CD4-positive, alpha-beta T cell treated with Interleukin-4 for 4 hours (primary cell): ENCODE measurements around the gene PIGT.

Experiments
- DNase-seq: peaks from one replicate; pipeline ENCODE4 v3.0.0-alpha.2; 2020

Gene PIGT

DNA sequence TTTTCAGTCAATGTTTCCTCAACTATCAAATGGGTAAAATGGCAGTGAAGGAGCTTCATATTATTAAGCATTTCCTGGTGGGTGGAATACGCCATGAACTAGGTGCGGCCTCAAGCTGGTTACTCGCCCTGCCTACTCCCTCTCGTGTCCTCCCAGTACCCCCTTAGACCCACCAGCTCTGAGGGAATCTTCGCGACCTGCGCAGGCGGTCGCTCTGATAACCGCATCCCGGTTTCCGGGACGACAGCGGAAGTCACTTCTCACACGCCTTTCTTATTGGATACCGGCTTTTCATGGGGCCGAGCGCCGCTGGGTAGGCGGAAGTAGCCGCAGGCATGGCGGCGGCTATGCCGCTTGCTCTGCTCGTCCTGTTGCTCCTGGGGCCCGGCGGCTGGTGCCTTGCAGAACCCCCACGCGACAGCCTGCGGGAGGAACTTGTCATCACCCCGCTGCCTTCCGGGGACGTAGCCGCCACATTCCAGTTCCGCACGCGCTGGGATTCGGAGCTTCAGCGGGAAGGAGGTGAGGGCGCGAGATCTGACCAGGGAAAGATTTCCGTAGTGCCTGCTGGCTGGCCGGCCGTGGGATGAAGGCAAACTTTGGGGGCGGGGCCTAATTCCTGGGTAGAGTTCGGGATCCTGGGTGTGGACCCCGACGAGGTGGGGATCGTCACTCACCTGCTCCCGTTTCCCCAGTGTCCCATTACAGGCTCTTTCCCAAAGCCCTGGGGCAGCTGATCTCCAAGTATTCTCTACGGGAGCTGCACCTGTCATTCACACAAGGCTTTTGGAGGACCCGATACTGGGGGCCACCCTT is at the start of gene PIGT:
Gene PIGT, plus strand, starts transcription at position 320 of the 816 bp plus-strand sequence. Its CDS starts 16 bp downstream, at position 336.
- peak; percentile 88 for DNase-seq

DNA sequence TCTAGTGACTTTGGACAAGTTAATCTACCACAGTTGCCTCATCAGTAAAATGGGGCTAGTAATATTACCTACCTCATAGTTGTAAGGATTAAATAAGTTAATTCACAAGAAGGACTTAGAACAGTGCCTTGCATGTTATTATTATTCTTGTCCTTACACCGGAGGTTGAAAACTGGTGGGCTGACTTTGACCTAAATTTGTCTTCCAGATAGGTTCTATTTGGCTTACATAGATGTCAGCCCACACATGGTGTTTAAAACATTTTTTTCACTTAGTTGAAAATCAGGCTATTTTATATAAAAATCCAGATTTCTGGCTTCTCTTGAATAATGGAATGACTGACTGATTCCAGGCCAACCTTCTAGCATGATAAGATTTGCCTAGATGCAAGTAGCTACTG is 49.7 kb upstream of the PIGT start:
- DNase-seq, result no peak

DNA sequence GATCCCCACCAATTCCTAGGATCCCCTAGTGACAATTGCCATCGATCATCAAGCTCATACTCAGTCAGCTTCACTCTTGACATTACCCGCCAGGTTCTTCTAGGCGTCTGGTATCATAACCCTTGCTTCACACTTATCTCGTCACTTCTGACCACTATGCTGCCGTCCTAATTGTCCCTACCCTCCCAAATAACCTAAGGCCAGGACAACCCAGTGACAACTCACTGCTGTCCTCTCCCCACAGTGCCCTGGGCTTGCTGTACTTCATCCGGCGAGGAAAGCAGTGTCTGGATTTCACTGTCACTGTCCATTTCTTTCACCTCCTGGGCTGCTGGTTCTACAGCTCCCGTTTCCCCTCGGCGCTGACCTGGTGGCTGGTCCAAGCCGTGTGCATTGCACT is 49.3 kb upstream of the PIGT start:
- no peak for DNase-seq

GRCh38 chr20:45367126-45367525 is 48.8 kb upstream of the PIGT start:
- DNase-seq, result no peak

GRCh38 chr20:45368221-45368980 is 47.5 kb upstream of the PIGT start:
- peak; percentile 56 for DNase-seq

DNA sequence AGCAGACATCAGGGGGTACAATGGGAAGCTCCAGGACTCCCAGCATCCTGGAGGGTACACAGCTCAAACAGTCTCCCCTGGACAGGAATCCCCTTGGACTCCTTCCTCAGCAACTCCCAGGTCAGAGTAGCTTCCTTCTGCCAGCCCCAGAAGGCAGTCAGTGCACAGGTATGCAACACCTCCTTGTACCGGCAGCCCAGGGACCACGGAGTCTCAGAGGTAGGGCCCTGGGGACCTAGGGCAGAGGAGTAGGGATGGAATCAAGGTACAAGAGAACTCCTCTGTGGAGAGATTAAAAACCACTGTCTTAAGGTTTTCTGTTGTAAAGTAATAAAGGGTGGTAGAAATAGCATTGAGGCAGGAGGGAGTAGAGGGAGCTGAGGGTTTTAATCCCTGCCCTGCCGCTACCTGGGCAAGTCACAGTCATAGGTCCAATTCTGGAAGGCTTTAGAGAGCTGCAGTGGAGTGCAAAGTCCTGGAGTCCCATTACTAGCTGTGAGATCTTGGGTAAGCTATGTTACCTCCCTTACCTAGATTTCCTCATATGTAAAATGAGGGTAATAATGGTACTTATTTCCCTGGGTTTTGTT is 45.3 kb upstream of the PIGT start:
- no peak for DNase-seq

GRCh38 chr20:45372241-45372640 is 43.7 kb upstream of the PIGT start:
- no peak for DNase-seq

- DNase-seq, result no peak
These were observed 43.1 kb upstream of the PIGT start for GRCh38 chr20:45372646-45373352.

GRCh38 chr20:45373353-45374100 is 42.4 kb upstream of the PIGT start:
- peak; percentile 88 for DNase-seq

- DNase-seq, result no peak
These were observed 41.9 kb upstream of the PIGT start for GRCh38 chr20:45374101-45374467.

DNA sequence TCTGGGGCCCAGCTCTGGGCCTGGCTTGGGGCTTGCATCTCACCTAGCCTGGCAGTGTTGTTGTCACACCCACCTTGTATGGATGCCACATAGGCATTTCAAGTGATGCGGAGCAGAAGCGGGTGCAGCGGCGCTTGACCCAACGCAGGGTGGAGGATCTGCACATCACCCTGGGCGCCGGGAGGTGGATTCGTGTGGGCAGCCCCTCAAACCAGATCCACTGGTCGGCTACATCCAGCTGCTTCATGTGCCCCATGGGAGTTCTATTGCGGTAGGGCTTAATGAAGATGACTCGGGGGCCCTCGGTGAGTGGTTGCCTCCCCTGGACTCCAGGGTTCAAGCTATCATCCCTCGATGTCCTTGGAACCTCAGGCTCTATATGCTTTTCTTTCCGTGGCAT is 41.0 kb upstream of the PIGT start:
- no peak for DNase-seq

DNA sequence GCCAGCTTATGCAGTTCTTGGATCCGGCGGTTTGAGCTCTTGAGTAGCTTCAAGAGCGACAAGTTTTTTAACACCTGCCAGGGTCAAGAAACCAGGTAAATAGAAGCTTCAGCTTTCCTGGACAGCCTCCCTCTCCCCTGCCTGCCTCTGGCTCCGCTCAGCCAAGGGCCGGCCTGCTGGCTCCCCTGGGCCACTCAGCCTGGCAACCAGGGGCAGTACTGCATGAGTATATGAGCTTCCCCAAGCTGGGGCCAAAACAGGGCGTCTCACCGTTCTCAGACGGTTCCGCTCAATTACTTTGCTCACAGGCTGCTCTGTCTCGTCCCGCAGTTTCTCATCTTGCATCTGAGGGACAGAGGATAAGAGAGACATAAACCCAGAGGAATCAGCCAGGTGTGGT is 38.7 kb upstream of the PIGT start:
- DNase-seq, result no peak

GRCh38 chr20:45378191-45378590 is 37.8 kb upstream of the PIGT start, which contains the start of gene TP53TG5:
TP53TG5 (minus strand) TSS chr20:45378325; CDS start chr20:45378236, 89 bp downstream.
- no peak for DNase-seq

- DNase-seq, result no peak
These were observed 28.7 kb upstream of the PIGT start for GRCh38 chr20:45387274-45387673.

GRCh38 chr20:45390931-45391330 is 25.0 kb upstream of the PIGT start:
- DNase-seq, result no peak

DNA sequence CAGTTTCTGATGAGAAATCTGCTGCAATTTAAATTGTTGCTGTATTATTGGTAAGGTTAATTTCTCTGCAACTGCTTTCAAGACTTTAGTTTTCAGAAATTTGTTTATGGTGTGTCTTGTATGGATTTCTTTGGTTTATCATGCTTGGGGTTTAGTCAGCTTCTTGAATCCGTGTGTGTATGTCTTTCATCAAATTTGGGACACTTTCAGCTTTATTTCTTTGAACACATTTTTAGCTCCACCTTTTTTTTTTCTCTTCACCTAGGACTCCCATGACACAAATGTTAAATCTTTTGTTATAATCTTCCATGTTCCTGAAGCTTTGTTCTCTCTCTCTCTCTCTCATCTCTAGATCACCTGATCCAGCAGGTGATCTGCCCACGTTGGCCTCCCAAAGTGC is 24.4 kb upstream of the PIGT start:
- no peak for DNase-seq

DNA sequence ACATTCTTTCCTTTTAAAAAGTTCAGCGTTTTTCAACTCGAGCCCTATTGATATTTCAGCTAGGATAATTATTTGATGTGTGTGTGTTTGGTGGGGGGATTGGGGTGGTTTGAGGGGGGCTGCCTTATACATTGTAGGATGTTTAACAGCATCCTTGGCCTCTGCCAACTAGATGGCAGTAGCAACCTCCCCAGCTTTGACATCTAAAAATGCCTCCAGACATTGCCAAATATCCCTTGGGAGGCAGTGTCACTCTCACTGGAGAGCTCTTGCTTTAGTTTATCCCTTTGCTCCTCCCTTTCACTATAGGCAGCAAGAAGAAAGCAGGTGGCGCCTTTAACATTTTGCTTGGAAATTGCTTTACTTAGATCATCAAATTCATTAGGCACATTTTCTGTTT is 23.2 kb upstream of the PIGT start:
- no peak for DNase-seq

DNA sequence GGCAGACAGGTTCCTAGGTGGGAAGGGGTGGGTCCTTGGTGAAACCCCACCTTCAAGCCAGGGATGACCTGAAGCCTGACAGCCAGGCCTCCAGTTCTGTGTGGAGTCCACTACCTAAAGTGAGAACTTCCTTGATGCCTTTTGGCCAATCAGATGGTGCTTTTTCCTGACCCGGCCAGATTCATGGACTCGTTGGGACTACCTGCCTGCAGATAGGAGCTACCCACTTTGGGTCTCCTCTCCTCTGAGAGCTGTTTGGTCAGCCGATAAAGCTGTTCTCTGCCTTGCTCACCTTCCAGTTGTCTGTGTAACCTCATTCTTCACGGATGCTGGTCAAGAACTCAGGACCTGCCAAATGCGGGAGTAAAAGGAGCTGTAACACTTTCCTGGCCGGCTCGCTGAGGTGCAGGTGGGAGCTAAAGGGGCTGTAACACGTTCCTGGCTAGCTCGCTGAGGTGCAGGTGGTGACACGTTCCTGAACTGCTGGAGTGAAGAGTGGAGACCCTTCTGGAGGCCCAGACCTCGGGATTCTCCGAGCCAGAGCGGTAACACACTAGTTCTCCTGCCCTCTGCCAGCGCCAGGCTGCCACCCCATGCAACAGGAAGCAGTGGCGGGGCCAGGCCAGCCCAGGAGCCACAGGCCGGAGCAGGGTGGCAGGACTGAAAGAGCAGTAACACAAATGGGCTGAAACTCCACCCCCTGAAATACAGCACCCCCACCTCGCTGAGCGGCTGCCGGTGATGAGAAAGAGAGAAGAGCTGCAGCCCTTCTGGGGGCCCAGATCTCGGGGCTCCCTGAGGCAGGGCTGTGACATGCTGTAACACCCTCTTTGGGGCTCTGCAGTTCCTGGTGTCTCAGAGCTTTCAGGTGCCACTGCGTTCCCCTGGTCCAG is 21.5 kb upstream of the PIGT start:
- no peak for DNase-seq

- no peak for DNase-seq
These were observed 20.9 kb upstream of the PIGT start for GRCh38 chr20:45395114-45395415.

DNA sequence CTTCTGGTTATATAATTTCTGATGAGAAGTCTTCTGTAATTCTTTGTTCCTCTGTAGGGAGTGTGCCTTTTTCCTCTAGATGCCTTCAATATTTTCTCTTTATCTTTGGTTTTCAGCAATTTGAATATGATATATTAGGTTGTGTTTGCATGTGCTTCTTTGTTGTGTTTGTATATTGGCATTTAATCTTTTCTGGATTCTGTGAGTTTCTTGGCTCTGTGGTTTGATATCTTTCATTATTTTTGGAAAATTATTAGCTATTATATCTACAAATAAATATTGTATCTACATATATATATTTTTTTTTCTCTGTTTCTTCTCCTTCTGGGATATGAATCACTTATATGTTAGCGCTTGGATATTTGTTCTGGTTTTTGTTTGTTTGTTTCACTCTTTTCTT is 16.9 kb upstream of the PIGT start:
- DNase-seq, result no peak

DNA sequence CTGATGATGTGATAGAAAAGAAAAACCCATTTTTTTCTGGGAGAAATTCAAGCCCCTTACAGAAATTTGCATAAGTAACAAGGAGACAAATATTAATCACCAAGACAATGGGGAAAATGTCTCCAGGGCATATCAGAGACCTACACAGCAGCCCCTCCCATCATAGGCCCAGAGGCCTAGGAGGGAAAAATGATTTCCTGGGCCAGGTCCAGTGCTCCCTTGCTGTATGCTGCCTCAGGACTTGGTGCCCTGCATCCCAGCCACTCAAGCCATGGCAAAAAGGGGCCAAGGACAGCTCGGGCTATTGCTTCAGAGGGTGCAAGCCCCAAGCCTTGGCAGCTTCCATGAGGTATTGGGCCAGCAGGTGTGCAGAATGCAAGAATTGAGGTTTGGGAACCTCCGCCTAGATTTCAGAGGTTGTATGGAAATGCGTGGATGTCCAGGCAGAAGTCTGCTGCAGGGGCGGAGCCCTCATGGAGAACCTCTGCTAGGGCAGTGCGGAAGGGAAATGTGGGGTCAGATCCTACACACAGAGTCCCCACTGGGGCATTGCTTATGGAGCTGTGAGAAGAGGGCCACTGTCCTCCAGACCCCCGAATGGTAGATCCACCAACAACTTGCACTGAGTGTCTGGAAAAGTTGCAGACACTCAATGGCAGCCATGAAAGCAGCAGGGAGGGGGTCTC is 15.5 kb upstream of the PIGT start:
- DNase-seq, result no peak
